GM21526 (cell line): ENCODE results near the gene MDN1.
"Not testable (repeated sequence)": the region's sequence is repeated elsewhere in the genome, so short reads cannot be mapped to it uniquely, and the experiment has no call there.

Experiments
- ATAC-seq: cut with Tn5 transposase; IDR thresholded peaks from one replicate; pipeline ENCODE4 v1.9.1; 2021; ENCODE audit warnings: moderate library complexity; ENCODE audit not compliant: unreplicated experiment, low FRiP score

The MDN1 gene

GRCh38 chr6:89661559-89661958 lies 158.0 kb downstream of the MDN1 start:
- no peak for ATAC-seq

GRCh38 chr6:89660981-89661380 lies 158.6 kb downstream of the MDN1 start:
- ATAC-seq, result no peak

GRCh38 chr6:89657445-89658158 lies 162.0 kb downstream of the MDN1 start:
- no peak for ATAC-seq

GRCh38 chr6:89655122-89655521 lies 164.5 kb downstream of the MDN1 start:
- no peak for ATAC-seq

- no peak for ATAC-seq
Measured at GRCh38 chr6:89650579-89650978, 169.0 kb downstream of the MDN1 start.

- ATAC-seq, result no peak
Measured at GRCh38 chr6:89649682-89650081, 169.9 kb downstream of the MDN1 start.

- no peak for ATAC-seq
Measured at GRCh38 chr6:89644864-89645263, 174.7 kb downstream of the MDN1 start.

GRCh38 chr6:89643406-89643805 lies 176.2 kb downstream of the MDN1 start:
- ATAC-seq, result no peak

- ATAC-seq, result no peak
Measured at GRCh38 chr6:89642956-89643355, 176.6 kb downstream of the MDN1 start.

- not testable (repeated sequence) for ATAC-seq
Measured at GRCh38 chr6:89641581-89641980, 178.0 kb downstream of the MDN1 start.

GRCh38 chr6:89640804-89641203 lies 178.8 kb downstream of the MDN1 start:
- ATAC-seq, result no peak

- ATAC-seq, result peak; percentile 98
Measured at GRCh38 chr6:89638320-89639195, 181.0 kb downstream of the MDN1 start, which contains the start of gene LYRM2. TSS of gene LYRM2 (minus strand) at chr6:89638747. CDS start at chr6:89638716, 31 bp downstream.

GRCh38 chr6:89637960-89638319 lies 181.7 kb downstream of the MDN1 start:
- ATAC-seq, result no peak

- ATAC-seq, result not testable (repeated sequence)
Measured at GRCh38 chr6:89636412-89636811, 183.2 kb downstream of the MDN1 start.

GRCh38 chr6:89630488-89630887 lies 189.1 kb downstream of the MDN1 start:
- ATAC-seq, result no peak

- ATAC-seq, result no peak
Measured at GRCh38 chr6:89623749-89624148, 195.8 kb downstream of the MDN1 start.

- no peak for ATAC-seq
Measured at GRCh38 chr6:89619567-89619966, 200.0 kb downstream of the MDN1 start.

GRCh38 chr6:89618026-89618425 lies 201.6 kb downstream of the MDN1 start:
- ATAC-seq, result no peak

- ATAC-seq, result no peak
Measured at GRCh38 chr6:89616531-89616930, 203.1 kb downstream of the MDN1 start.

- no peak for ATAC-seq
Measured at GRCh38 chr6:89615882-89616281, 203.7 kb downstream of the MDN1 start.

- ATAC-seq, result no peak
Measured at GRCh38 chr6:89613790-89614189, 205.8 kb downstream of the MDN1 start.

GRCh38 chr6:89612121-89612520 lies 207.5 kb downstream of the MDN1 start:
- no peak for ATAC-seq
